ENCODE data around the gene RFK.

Gene RFK

GRCh38 chr9:76423216-76424177 is 29.3 kb upstream of the RFK start:
- H3K9me3 Mint-ChIP-seq = no peaks in the 10 kb centered on the region
- CTCF ChIA-PET = interaction anchor here (0.8 to 1.3 kb wide), 4 partner anchors 19 to 235 kb away, joined by 3 to 4 read pairs (median 3); no protein-coding TSS in a partner anchor
- no peak for DNase-seq
- no peak overlapping the region for H3K4me3 Mint-ChIP-seq
- H3K4me1 Mint-ChIP-seq = peaks cover 23% of the 10 kb centered on the region
- H3K27ac Mint-ChIP-seq = peak overlapping the region; percentile 1
- no peaks in the 10 kb centered on the region for H3K36me3 Mint-ChIP-seq
- H3K27me3 Mint-ChIP-seq = peaks cover 3% of the 10 kb centered on the region

GRCh38 chr9:76419782-76420380 is 25.7 kb upstream of the RFK start:
- Mint-ChIP-seq H3K4me1 (peaks cover 46% of the 10 kb centered on the region), H3K9me3 (peaks cover 2% of the 10 kb centered on the region), H3K4me3 (no peak overlapping the region), H3K27me3 (peaks cover 3% of the 10 kb centered on the region), H3K27ac (no peak overlapping the region), H3K36me3 (peaks cover 4% of the 10 kb centered on the region)
- CTCF ChIA-PET = interaction anchor here (0.9 to 1.7 kb wide), 4 partner anchors 16 to 239 kb away, joined by 4 to 6 read pairs (median 4); partner anchors contain the start of gene RFK
- no peak for DNase-seq

- Mint-ChIP-seq H3K9me3 (peaks cover 13% of the 10 kb centered on the region), H3K36me3 (peaks cover 10% of the 10 kb centered on the region), H3K4me3 (no peak overlapping the region), H3K4me1 (peaks cover 48% of the 10 kb centered on the region), H3K27me3 (peaks cover 3% of the 10 kb centered on the region), H3K27ac (no peak overlapping the region)
- CTCF ChIA-PET = no interaction called here
- no peak for DNase-seq
These were observed 23.2 kb upstream of the RFK start for GRCh38 chr9:76417394-76417793.

- H3K27ac Mint-ChIP-seq = no peak overlapping the region
These were observed 21.5 kb upstream of the RFK start for GRCh38 chr9:76415731-76416130.

GRCh38 chr9:76415154-76415553 is 20.9 kb upstream of the RFK start:
- peaks cover 48% of the 10 kb centered on the region for H3K4me1 Mint-ChIP-seq
- CTCF ChIA-PET = interaction anchor here (1.0 to 1.3 kb wide), 2 partner anchors 21 to 27 kb away, joined by 4 to 5 read pairs; partner anchors contain the start of gene RFK
- H3K27me3 Mint-ChIP-seq = peaks cover 3% of the 10 kb centered on the region
- peaks cover 10% of the 10 kb centered on the region for H3K36me3 Mint-ChIP-seq
- no peak for DNase-seq
- no peak overlapping the region for H3K4me3 Mint-ChIP-seq
- H3K27ac Mint-ChIP-seq = peak overlapping the region; percentile 49
- peaks cover 13% of the 10 kb centered on the region for H3K9me3 Mint-ChIP-seq

More at GRCh38 chr9:76415731-76416130, 21.5 kb upstream of the RFK start:
- DNase-seq = no peak
- H3K4me1 Mint-ChIP-seq = peaks cover 48% of the 10 kb centered on the region
- H3K9me3 Mint-ChIP-seq = peaks cover 13% of the 10 kb centered on the region
- peaks cover 3% of the 10 kb centered on the region for H3K27me3 Mint-ChIP-seq
- H3K4me3 Mint-ChIP-seq = no peak overlapping the region
- peaks cover 10% of the 10 kb centered on the region for H3K36me3 Mint-ChIP-seq
- CTCF ChIA-PET = interaction anchor here (1.3 kb wide), 1 partner anchor 22 kb away, joined by 4 read pairs; the partner anchor contains the start of gene RFK

GRCh38 chr9:76414661-76415060 is 20.4 kb upstream of the RFK start:
- Mint-ChIP-seq H3K4me3 (no peak overlapping the region), H3K9me3 (peaks cover 13% of the 10 kb centered on the region), H3K27ac (peak overlapping the region; percentile 49), H3K27me3 (peaks cover 3% of the 10 kb centered on the region), H3K36me3 (peaks cover 10% of the 10 kb centered on the region), H3K4me1 (peaks cover 48% of the 10 kb centered on the region)
- CTCF ChIA-PET = interaction anchor here (0.6 to 1.3 kb wide), 3 partner anchors 18 to 28 kb away, joined by 4 to 5 read pairs (median 4); partner anchors contain the start of gene RFK
- DNase-seq = peak; percentile 37

GRCh38 chr9:76413658-76414057 is 19.4 kb upstream of the RFK start:
- H3K4me1 Mint-ChIP-seq = peaks cover 48% of the 10 kb centered on the region
- H3K36me3 Mint-ChIP-seq = peaks cover 10% of the 10 kb centered on the region
- H3K27me3 Mint-ChIP-seq = peaks cover 1% of the 10 kb centered on the region
- no peak overlapping the region for H3K27ac Mint-ChIP-seq
- no peak overlapping the region for H3K4me3 Mint-ChIP-seq
- peaks cover 13% of the 10 kb centered on the region for H3K9me3 Mint-ChIP-seq
- CTCF ChIA-PET = no interaction called here
- DNase-seq = no peak

- Mint-ChIP-seq H3K4me1 (peaks cover 47% of the 10 kb centered on the region), H3K4me3 (no peak overlapping the region), H3K36me3 (peaks cover 10% of the 10 kb centered on the region), H3K27me3 (no peaks in the 10 kb centered on the region), H3K9me3 (peaks cover 13% of the 10 kb centered on the region), H3K27ac (no peak overlapping the region)
- CTCF ChIA-PET = no interaction called here
- no peak for DNase-seq
These were observed 18.4 kb upstream of the RFK start for GRCh38 chr9:76412638-76413037.

- no peak for DNase-seq
- no peak overlapping the region for H3K27ac Mint-ChIP-seq
- CTCF ChIA-PET = interaction anchor here (0.6 to 2.1 kb wide), 3 partner anchors 12 to 297 kb away, joined by 3 to 14 read pairs (median 10); partner anchors contain the start of gene RFK
- H3K36me3 Mint-ChIP-seq = peaks cover 1% of the 10 kb centered on the region
- no peaks in the 10 kb centered on the region for H3K9me3 Mint-ChIP-seq
- peaks cover 6% of the 10 kb centered on the region for H3K27me3 Mint-ChIP-seq
- H3K4me3 Mint-ChIP-seq = no peak overlapping the region
- H3K4me1 Mint-ChIP-seq = peaks cover 29% of the 10 kb centered on the region
These were observed 11.6 kb upstream of the RFK start for GRCh38 chr9:76405868-76406267.

GRCh38 chr9:76405340-76405739 is 11.1 kb upstream of the RFK start:
- Mint-ChIP-seq H3K4me1 (peaks cover 35% of the 10 kb centered on the region), H3K36me3 (peaks cover 3% of the 10 kb centered on the region), H3K27ac (no peak overlapping the region), H3K4me3 (no peak overlapping the region), H3K27me3 (peaks cover 6% of the 10 kb centered on the region), H3K9me3 (no peaks in the 10 kb centered on the region)
- DNase-seq = no peak
- CTCF ChIA-PET = interaction anchor here (2.0 to 2.1 kb wide), 2 partner anchors 11 to 298 kb away, joined by 10 to 14 read pairs; partner anchors contain the start of gene RFK

- H3K27ac Mint-ChIP-seq = no peak overlapping the region
- H3K9me3 Mint-ChIP-seq = no peaks in the 10 kb centered on the region
- H3K27me3 Mint-ChIP-seq = peaks cover 6% of the 10 kb centered on the region
- H3K4me3 Mint-ChIP-seq = no peak overlapping the region
- peaks cover 5% of the 10 kb centered on the region for H3K36me3 Mint-ChIP-seq
- CTCF ChIA-PET = interaction anchor here (0.6 to 2.1 kb wide), 10 partner anchors 10 to 301 kb away, joined by 3 to 14 read pairs (median 4); partner anchors contain the start of gene RFK
- no peak for DNase-seq
- H3K4me1 Mint-ChIP-seq = peaks cover 40% of the 10 kb centered on the region
These were observed 10.2 kb upstream of the RFK start for GRCh38 chr9:76404401-76404800.

- H3K4me3 Mint-ChIP-seq = peak overlapping the region; percentile 34
- H3K27ac Mint-ChIP-seq = peak overlapping the region; percentile 62
- peaks cover 40% of the 10 kb centered on the region for H3K4me1 Mint-ChIP-seq
- DNase-seq = peak; percentile 31
- no peaks in the 10 kb centered on the region for H3K9me3 Mint-ChIP-seq
- peaks cover 6% of the 10 kb centered on the region for H3K27me3 Mint-ChIP-seq
- H3K36me3 Mint-ChIP-seq = peaks cover 5% of the 10 kb centered on the region
- CTCF ChIA-PET = interaction anchor here (1.0 to 1.6 kb wide), 3 partner anchors 247 to 297 kb away, joined by 3 read pairs; no protein-coding TSS in a partner anchor
These were observed 9.1 kb upstream of the RFK start for GRCh38 chr9:76403352-76403751.

- Mint-ChIP-seq H3K4me1 (peaks cover 40% of the 10 kb centered on the region), H3K4me3 (no peak overlapping the region), H3K36me3 (peaks cover 3% of the 10 kb centered on the region), H3K27ac (peak overlapping the region; percentile 49), H3K9me3 (no peaks in the 10 kb centered on the region), H3K27me3 (peaks cover 6% of the 10 kb centered on the region)
- DNase-seq = no peak
- CTCF ChIA-PET = interaction anchor here (1.1 to 2.5 kb wide), 7 partner anchors 19 to 304 kb away, joined by 3 to 11 read pairs (median 6); partner anchors contain the start of gene GCNT1
These were observed 7.5 kb upstream of the RFK start for GRCh38 chr9:76401580-76402354.
